ENCODE results near the gene ENTPD2.
"Not testable (repeated sequence)": the region's sequence is repeated elsewhere in the genome, so short reads cannot be mapped to it uniquely, and the experiment has no call there.

Gene ENTPD2

GRCh38 chr9:137044037-137044436, 9.8 kb downstream of the ENTPD2 start:
- DNase-seq = no peak

GRCh38 chr9:137042751-137043727, 10.8 kb downstream of the ENTPD2 start:
- DNase-seq = no peak

- DNase-seq = no peak
These were observed 12.7 kb downstream of the ENTPD2 start for GRCh38 chr9:137041124-137041523.

GRCh38 chr9:137040568-137040967, 13.3 kb downstream of the ENTPD2 start:
- no peak for DNase-seq

- DNase-seq = no peak
These were observed 14.1 kb downstream of the ENTPD2 start for GRCh38 chr9:137039611-137040366.

GRCh38 chr9:137038916-137039315, 14.9 kb downstream of the ENTPD2 start:
- DNase-seq = no peak

GRCh38 chr9:137037483-137037882, 16.4 kb downstream of the ENTPD2 start:
- no peak for DNase-seq

GRCh38 chr9:137037035-137037434, 16.8 kb downstream of the ENTPD2 start:
- no peak for DNase-seq

GRCh38 chr9:137035937-137036336, 17.9 kb downstream of the ENTPD2 start:
- DNase-seq = no peak

- no peak for DNase-seq
These were observed 18.4 kb downstream of the ENTPD2 start for GRCh38 chr9:137035507-137035834.

- DNase-seq = peak; percentile 87
These were observed 19.0 kb downstream of the ENTPD2 start for GRCh38 chr9:137034709-137035506.

GRCh38 chr9:137034039-137034708, 19.7 kb downstream of the ENTPD2 start:
- DNase-seq = peak; percentile 25

- DNase-seq = not testable (repeated sequence)
These were observed 20.4 kb downstream of the ENTPD2 start for GRCh38 chr9:137033481-137033880.

GRCh38 chr9:137032858-137033257, 21.0 kb downstream of the ENTPD2 start:
- DNase-seq = peak; percentile 74

- DNase-seq = peak; percentile 61
These were observed 21.8 kb downstream of the ENTPD2 start, which contains the start of gene FUT7 for GRCh38 chr9:137031904-137032640. Gene FUT7, minus strand, starts transcription at chr9:137032088. Its CDS starts 97 bp downstream, at chr9:137031991.

- DNase-seq = peak; percentile 67
These were observed 23.0 kb downstream of the ENTPD2 start for GRCh38 chr9:137030538-137031527.

GRCh38 chr9:137030006-137030405, 23.9 kb downstream of the ENTPD2 start:
- DNase-seq = no peak

GRCh38 chr9:137029058-137029936, 24.6 kb downstream of the ENTPD2 start:
- DNase-seq = peak; percentile 70

Data from CD4-positive, alpha-beta T cell treated with Interleukin-15 for 1 hour (primary cell).